K562 (cell line): ENCODE results near the gene PITHD1. TPM values are rescaled to one million over a fixed set of nuclear protein-coding genes. Genes with fewer than 3 reads are reported as not detected.
A peak's percentile ranks its signal among the peaks of the same experiment; 100 is the strongest.

Experiments
- ATAC-seq: fragments of 200-7000 bp; cut with Tn5 transposase; 3 replicates; pipeline ENCODE4 v1.9.1; 2020; ENCODE audit warnings: moderate library complexity
- BruUV-seq: library from RNA; stranded (reverse); fragments of 400-500 nt; replicated peaks from 2 replicates; lab custom pipeline; 2021; lab: Mats Ljungman, UMichigan
- CTCF ChIA-PET: fragments of 300-600 bp; formaldehyde crosslinking; extraction: SDS; loops from one replicate; lab custom pipeline; 2021; ENCODE audit warnings: low intra/inter-chr PET ratio; lab: Yijun Ruan, JAX
- POLR2A ChIA-PET: fragments of 300-600, 350-650 bp; sonication (Branson Sonifier 250); formaldehyde crosslinking; extraction: SDS; loops from one replicate; lab custom pipeline; 2021; ENCODE audit warnings: antibody characterized with exemption, inconsistent platforms; lab: Yijun Ruan, JAX
- DNase-seq, 4 experiments: peaks; one replicate each; pipeline versions ENCODE4 v3.0.0 to v3.0.0-alpha.2; 2011 to 2018; ENCODE audit warnings: low spot score in 3 of 4, mixed read lengths in 3 of 4; ENCODE audit errors: extremely low read depth in 1 of 4
- FAIRE-seq: peaks from 2 replicates; lab custom pipeline; 2011; peaks lifted over from hg19 to GRCh38; lab: Jason Lieb, UNC
- H2AFZ ChIP-seq: 2 replicates; pipeline ENCODE4 v1.6.0; 2011; ENCODE audit warnings: low read depth, low read length, control low read depth, inconsistent platforms
- H3K27ac ChIP-seq: fragments of 200-600 bp; 3 replicates; pipeline ENCODE4 v1.8.0; 2011; ENCODE audit warnings: low read depth, mild to moderate bottlenecking, control low read depth, inconsistent platforms, low read length, moderate library complexity, mixed read lengths; ENCODE audit errors: extremely low read depth
- H3K27me3 ChIP-seq, 2 experiments: fragments of 300-600 bp in 1 of 2; 2 replicates in 1 of 2; 3 replicates in 1 of 2; pipeline versions ENCODE4 v1.6.0 to v1.8.0; 2011; ENCODE audit warnings: inconsistent platforms in 2 of 2, low read length in 2 of 2, mild to moderate bottlenecking in 1 of 2, mixed read lengths in 1 of 2, moderate library complexity in 1 of 2; ENCODE audit not compliant: control insufficient read depth in 2 of 2, insufficient read depth in 2 of 2
- H3K36me3 ChIP-seq: fragments of 300-600 bp; 3 replicates; pipeline ENCODE4 v1.8.0; 2011; ENCODE audit warnings: mild to moderate bottlenecking, low read length, inconsistent platforms; ENCODE audit not compliant: control insufficient read depth, insufficient read depth
- H3K4me1 ChIP-seq, 2 experiments: fragments of 200-600 bp in 1 of 2; replicated peaks in 1 of 2; 2 replicates in 1 of 2; 3 replicates in 1 of 2; pipeline versions ENCODE4 v1.5.1 to v1.8.0; 2011; ENCODE audit warnings: inconsistent platforms in 2 of 2, low read length in 2 of 2, mild to moderate bottlenecking in 1 of 2, mixed read lengths in 1 of 2, moderate library complexity in 1 of 2; ENCODE audit not compliant: control insufficient read depth in 2 of 2, insufficient read depth in 2 of 2
- H3K4me2 ChIP-seq: 2 replicates; pipeline ENCODE4 v1.6.1; 2011; ENCODE audit warnings: low read length, control low read depth, inconsistent platforms, mixed read lengths; ENCODE audit not compliant: insufficient read depth
- H3K4me3 ChIP-seq: fragments of 200-600 bp; sonication (generic), shearing (Covaris generic); 2 replicates; pipeline ENCODE4 v1.5.1; 2016; ENCODE audit warnings: control low read depth, inconsistent platforms
- H3K79me2 ChIP-seq: fragments of 200-600 bp; 3 replicates; pipeline ENCODE4 v1.8.0; 2011; ENCODE audit warnings: low read length, inconsistent platforms; ENCODE audit not compliant: control insufficient read depth, insufficient read depth
- H3K9ac ChIP-seq, 2 experiments: 2 replicates each; pipeline versions ENCODE4 v1.6.0 to v1.6.1; 2011; ENCODE audit warnings: low read depth in 2 of 2, low read length in 2 of 2, control low read depth in 1 of 2, inconsistent platforms in 1 of 2, mild to moderate bottlenecking in 1 of 2, mixed read lengths in 1 of 2; ENCODE audit not compliant: insufficient read depth in 1 of 2
- H3K9me1 ChIP-seq: one replicate; pipeline ENCODE4 v1.6.0; 2011; ENCODE audit warnings: inconsistent platforms, mild to moderate bottlenecking, low read length, moderate library complexity; ENCODE audit not compliant: control insufficient read depth, insufficient read depth
- H3K9me3 ChIP-seq: replicated peaks from 2 replicates; pipeline ENCODE4 v1.5.1; 2011; ENCODE audit warnings: low read depth, low read length, inconsistent platforms; ENCODE audit not compliant: control insufficient read depth, insufficient read depth
- H4K20me1 ChIP-seq: replicated peaks from 2 replicates; pipeline ENCODE4 v1.6.1; 2011; ENCODE audit warnings: low read length, inconsistent platforms, mixed read lengths; ENCODE audit not compliant: control insufficient read depth, insufficient read depth
- ADNP ChIP-seq: fragments of 200-800 bp; sonication (Bioruptor generic); IDR thresholded peaks from 2 replicates; pipeline ENCODE4 v1.6.1; 2016; ENCODE audit warnings: missing genetic modification characterization, missing compliant biosample characterization
- DPF2 ChIP-seq: fragments of 450-650 bp; IDR thresholded peaks from 2 replicates; pipeline ENCODE4 v1.6.1; 2016
- ESRRB ChIP-seq: fragments of 250-450 bp; sonication (Bioruptor Pico); IDR thresholded peaks from 2 replicates; pipeline ENCODE4 v1.5.0; 2020; ENCODE audit warnings: mild to moderate bottlenecking, moderate library complexity, borderline replicate concordance
- HMGN3 ChIP-seq: IDR thresholded peaks from 2 replicates; pipeline ENCODE4 v1.6.1; 2011; ENCODE audit warnings: borderline replicate concordance, low read depth, mild to moderate bottlenecking, mixed read lengths, low read length; ENCODE audit not compliant: insufficient read length; ENCODE audit errors: extremely low read depth
- HNRNPL ChIP-seq: fragments of 200-400 bp; formaldehyde crosslinking; IDR thresholded peaks from 2 replicates; pipeline ENCODE4 v1.6.1; 2017; ENCODE audit warnings: low read depth, mild to moderate bottlenecking, low read length
- KLF10 ChIP-seq: fragments of 250-450 bp; sonication (Bioruptor Pico); IDR thresholded peaks from 2 replicates; pipeline ENCODE4 v1.6.1; 2021; ENCODE audit warnings: matching md5 sums
- MNT ChIP-seq, 2 experiments: fragments of 450-650 bp; conservative IDR thresholded peaks; 2 replicates each; pipeline ENCODE4 v1.6.1; 2017; ENCODE audit warnings: mild to moderate bottlenecking in 2 of 2, moderate library complexity in 2 of 2
- NR1H2 ChIP-seq: sonication (generic); formaldehyde crosslinking; IDR thresholded peaks from 2 replicates; pipeline ENCODE4 v1.4.0; 2020; ENCODE audit warnings: mild to moderate bottlenecking, missing genetic modification reagents
- SMARCA4 ChIP-seq: fragments of 450-650 bp; IDR thresholded peaks from 2 replicates; pipeline ENCODE4 v1.6.1; 2016
- SMARCC2 ChIP-seq: fragments of 450-650 bp; IDR thresholded peaks from 2 replicates; pipeline ENCODE4 v1.6.1; 2017; ENCODE audit warnings: antibody characterized with exemption, moderate library complexity, mild to moderate bottlenecking, low read depth
- TCF7L2 ChIP-seq: fragments of 150-350 bp; IDR thresholded peaks from 2 replicates; pipeline ENCODE4 v1.6.1; 2016; ENCODE audit warnings: low read depth, mild to moderate bottlenecking, low read length, moderate library complexity
- ZFP1 ChIP-seq: fragments of 450-650 bp; formaldehyde crosslinking; IDR thresholded peaks from 2 replicates; pipeline ENCODE4 v1.4.0; 2020; ENCODE audit warnings: mild to moderate bottlenecking, mixed read lengths
- ZKSCAN3 ChIP-seq: fragments of 250-450 bp; sonication (Bioruptor Pico); IDR thresholded peaks from 2 replicates; pipeline ENCODE4 v1.4.0; 2020
- WGBS: fragments of 100-300 bp; shearing (Covaris generic); methylation state at CpG from one replicate; pipeline ENCODE4 v1.1.6; 2016; ENCODE audit warnings: low coverage, mixed read lengths; ENCODE audit not compliant: insufficient coverage; ENCODE audit errors: missing lambda C conversion rate; 5-methylcytosine and 5-hydroxymethylcytosine counted together
- in situ Hi-C: fragments of 300-500 bp; cut with MboI; formaldehyde crosslinking; loops from 4 replicates; pipeline ENCODE4 v1.15.0; 2018; ENCODE audit warnings: inconsistent platforms, mixed read lengths
- intact Hi-C: fragments of 100-400 bp; cut with micrococcal nuclease; formaldehyde crosslinking; loops from 2 replicates; pipeline ENCODE4 v1.14.2; 2022
- polyA plus RNA-seq, 8 experiments: library from polyadenylated mRNA; depleted of rRNA in 4 of 8; stranded (reverse) in 5 of 8; unstranded in 3 of 8; fragments of >200 nt; fragmentation: Nextera tagmentation in 2 of 8; fragmentation: Illumina TruSeq in 1 of 8; extraction: Ambion mirVana in 2 of 8; extraction: Trizol in 1 of 8; gene quantifications; 2 replicates each; pipeline versions ENCODE4 v1.2.1 to v1.2.3, GENCODE V29; 2011 to 2014; ENCODE audit warnings: inconsistent platforms in 1 of 8, missing spikeins in 1 of 8
- total RNA-seq, 7 experiments: library from RNA; depleted of rRNA in 6 of 7; stranded (reverse); fragments of >200 nt in 6 of 7; fragmentation: Illumina TruSeq in 2 of 7; extraction: Trizol in 2 of 7; gene quantifications; 2 replicates each; pipeline versions ENCODE4 v1.2.1 to v1.2.3, GENCODE V29; 2011 to 2021; ENCODE audit warnings: low replicate concordance in 1 of 7
- TF ChIP-seq, protein P1 (sequence below): IDR thresholded peaks from 2 replicates; pipeline ENCODE4 v1.6.1; 2012; ENCODE audit warnings: low read depth, low read length, improper control_type of control experiment, borderline replicate concordance
- TF ChIP-seq, protein P2 (sequence below): sonication (generic); IDR thresholded peaks from 2 replicates; pipeline ENCODE4 v1.6.1; 2016

The PITHD1 gene
- total and polyA plus RNA-seq, 9 of the 15 experiments (the other 6 are each of a cell fraction or from before 2014, with no cell fraction given) = 46.5 to 175 (median 149) TPM

- TF ChIP-seq HNRNPL = no peak
- no peak for TF ChIP-seq NR1H2 (CRISPR knock-in tag)
Measured at GRCh38 chr1:23772049-23772853, 6.0 kb upstream of the PITHD1 start (continued).

- Histone ChIP-seq H3K4me3 (peak overlapping the region; percentile 3; the same call in 1 of the 2 replicates), H3K4me2 (peak overlapping the region; percentile 79), H3K9me1 (no peaks in the 10 kb centered on the region), H3K9ac (peak overlapping the region; percentile 4 to 5; a peak in 2 of 4 replicates), H2AFZ (0 out of 2 replicates have a peak overlapping the region, but pooled peaks have one; percentile 29), H3K4me1 (peaks cover 12 to 40% of the 10 kb centered on the region in 2 experiments; a peak in 3 of 5 replicates), H3K79me2 (peaks cover 55% of the 10 kb centered on the region), H3K27ac (peak overlapping the region; percentile 40; the same call in 2 of the 3 replicates), H3K36me3 (peaks cover 30% of the 10 kb centered on the region), H4K20me1 (no peaks in the 10 kb centered on the region; the same call in 1 of the 2 replicates), H3K27me3 (no peaks in the 10 kb centered on the region), H3K9me3 (no peaks in the 10 kb centered on the region)
- ChIA-PET POLR2A (no interaction called here), CTCF (interaction anchor here (0.5 to 2.0 kb wide), 5 partner anchors 95 to 618 kb away, joined by 3 to 12 read pairs (median 4); partner anchors contain the start of genes FUCA1 and MYOM3)
- BruUV-seq = no TSS peak
- no peak for TF ChIP-seq ZFP1 (CRISPR knock-in tag)
- 0 out of 4 replicates have a peak, but pooled peaks of 1 of the 2 experiments have one; percentile 6 for TF ChIP-seq MNT (conservative IDR thresholded peaks at IDR 0.05)
- 0 out of 2 replicates have a peak, but pooled peaks have one; percentile 28 for TF ChIP-seq TCF7L2
- no peak for TF ChIP-seq ESRRB (CRISPR knock-in tag)
- peak; percentile 33; the same call in 1 of the 2 replicates for TF ChIP-seq ADNP (tag)
- peak; percentile 48; the same call in 1 of the 2 replicates for TF ChIP-seq DPF2
- TF ChIP-seq, protein P1, sequence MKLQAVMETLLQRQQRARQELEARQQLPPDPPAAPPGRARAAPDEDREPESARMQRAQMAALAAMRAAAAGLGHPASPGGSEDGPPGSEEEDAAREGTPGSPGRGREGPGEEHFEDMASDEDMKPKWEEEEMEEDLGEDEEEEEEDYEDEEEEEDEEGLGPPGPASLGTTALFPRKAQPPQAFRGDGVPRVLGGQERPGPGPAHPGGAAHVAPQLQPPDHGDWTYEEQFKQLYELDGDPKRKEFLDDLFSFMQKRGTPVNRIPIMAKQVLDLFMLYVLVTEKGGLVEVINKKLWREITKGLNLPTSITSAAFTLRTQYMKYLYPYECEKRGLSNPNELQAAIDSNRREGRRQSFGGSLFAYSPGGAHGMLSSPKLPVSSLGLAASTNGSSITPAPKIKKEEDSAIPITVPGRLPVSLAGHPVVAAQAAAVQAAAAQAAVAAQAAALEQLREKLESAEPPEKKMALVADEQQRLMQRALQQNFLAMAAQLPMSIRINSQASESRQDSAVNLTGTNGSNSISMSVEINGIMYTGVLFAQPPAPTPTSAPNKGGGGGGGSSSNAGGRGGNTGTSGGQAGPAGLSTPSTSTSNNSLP = 0 out of 2 replicates have a peak, but pooled peaks have one; percentile 10
- TF ChIP-seq HMGN3 = no peak
- TF ChIP-seq KLF10 = no peak
- 0 out of 2 replicates have a peak, but pooled peaks have one; percentile 12 for TF ChIP-seq SMARCC2
- TF ChIP-seq, protein P2, sequence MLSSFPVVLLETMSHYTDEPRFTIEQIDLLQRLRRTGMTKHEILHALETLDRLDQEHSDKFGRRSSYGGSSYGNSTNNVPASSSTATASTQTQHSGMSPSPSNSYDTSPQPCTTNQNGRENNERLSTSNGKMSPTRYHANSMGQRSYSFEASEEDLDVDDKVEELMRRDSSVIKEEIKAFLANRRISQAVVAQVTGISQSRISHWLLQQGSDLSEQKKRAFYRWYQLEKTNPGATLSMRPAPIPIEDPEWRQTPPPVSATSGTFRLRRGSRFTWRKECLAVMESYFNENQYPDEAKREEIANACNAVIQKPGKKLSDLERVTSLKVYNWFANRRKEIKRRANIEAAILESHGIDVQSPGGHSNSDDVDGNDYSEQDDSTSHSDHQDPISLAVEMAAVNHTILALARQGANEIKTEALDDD = peak; percentile 92
- TF ChIP-seq ZKSCAN3 (CRISPR knock-in tag) = no peak
- peak; percentile 16; the same call in 1 of the 2 replicates for TF ChIP-seq SMARCA4
- FAIRE-seq (no peak), DNase-seq (peak in 2 of 4 experiments; percentile 40 to 60), ATAC-seq (peak; percentile 65)
- in situ Hi-C loops (no loop called here), intact Hi-C loops (loop anchor here (1.0 to 2.0 kb wide), 4 partner anchors 28 to 143 kb away; partner anchors contain the start of gene GALE)
- 11% methylated on average over 10 of the region's 10 CpGs for WGBS
Measured at GRCh38 chr1:23772854-23773242, 5.4 kb upstream of the PITHD1 start.
